ENCODE results near the gene SLC25A26.

- TF ChIP-seq, protein P1, sequence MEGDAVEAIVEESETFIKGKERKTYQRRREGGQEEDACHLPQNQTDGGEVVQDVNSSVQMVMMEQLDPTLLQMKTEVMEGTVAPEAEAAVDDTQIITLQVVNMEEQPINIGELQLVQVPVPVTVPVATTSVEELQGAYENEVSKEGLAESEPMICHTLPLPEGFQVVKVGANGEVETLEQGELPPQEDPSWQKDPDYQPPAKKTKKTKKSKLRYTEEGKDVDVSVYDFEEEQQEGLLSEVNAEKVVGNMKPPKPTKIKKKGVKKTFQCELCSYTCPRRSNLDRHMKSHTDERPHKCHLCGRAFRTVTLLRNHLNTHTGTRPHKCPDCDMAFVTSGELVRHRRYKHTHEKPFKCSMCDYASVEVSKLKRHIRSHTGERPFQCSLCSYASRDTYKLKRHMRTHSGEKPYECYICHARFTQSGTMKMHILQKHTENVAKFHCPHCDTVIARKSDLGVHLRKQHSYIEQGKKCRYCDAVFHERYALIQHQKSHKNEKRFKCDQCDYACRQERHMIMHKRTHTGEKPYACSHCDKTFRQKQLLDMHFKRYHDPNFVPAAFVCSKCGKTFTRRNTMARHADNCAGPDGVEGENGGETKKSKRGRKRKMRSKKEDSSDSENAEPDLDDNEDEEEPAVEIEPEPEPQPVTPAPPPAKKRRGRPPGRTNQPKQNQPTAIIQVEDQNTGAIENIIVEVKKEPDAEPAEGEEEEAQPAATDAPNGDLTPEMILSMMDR (IDR thresholded peaks at IDR 0.05), result no peak
- TF ChIP-seq EP300 (IDR thresholded peaks at IDR 0.05), result no peak
Observed at GRCh38 chr3:66354001-66354400, 133.2 kb downstream of the SLC25A26 start.

Measured in gastroesophageal sphincter (tissue), 3 donors.